GM12874 (cell line): ENCODE measurements around the gene PTEN.

ENCODE experiments used
- TF ChIP-seq, protein P1 (sequence below): IDR thresholded peaks from 2 replicates; pipeline ENCODE4 v1.5.1; 2011; ENCODE audit warnings: low read depth, mild to moderate bottlenecking, control low read depth, low read length, moderate library complexity; ENCODE audit not compliant: insufficient read depth

PTEN gene

DNA sequence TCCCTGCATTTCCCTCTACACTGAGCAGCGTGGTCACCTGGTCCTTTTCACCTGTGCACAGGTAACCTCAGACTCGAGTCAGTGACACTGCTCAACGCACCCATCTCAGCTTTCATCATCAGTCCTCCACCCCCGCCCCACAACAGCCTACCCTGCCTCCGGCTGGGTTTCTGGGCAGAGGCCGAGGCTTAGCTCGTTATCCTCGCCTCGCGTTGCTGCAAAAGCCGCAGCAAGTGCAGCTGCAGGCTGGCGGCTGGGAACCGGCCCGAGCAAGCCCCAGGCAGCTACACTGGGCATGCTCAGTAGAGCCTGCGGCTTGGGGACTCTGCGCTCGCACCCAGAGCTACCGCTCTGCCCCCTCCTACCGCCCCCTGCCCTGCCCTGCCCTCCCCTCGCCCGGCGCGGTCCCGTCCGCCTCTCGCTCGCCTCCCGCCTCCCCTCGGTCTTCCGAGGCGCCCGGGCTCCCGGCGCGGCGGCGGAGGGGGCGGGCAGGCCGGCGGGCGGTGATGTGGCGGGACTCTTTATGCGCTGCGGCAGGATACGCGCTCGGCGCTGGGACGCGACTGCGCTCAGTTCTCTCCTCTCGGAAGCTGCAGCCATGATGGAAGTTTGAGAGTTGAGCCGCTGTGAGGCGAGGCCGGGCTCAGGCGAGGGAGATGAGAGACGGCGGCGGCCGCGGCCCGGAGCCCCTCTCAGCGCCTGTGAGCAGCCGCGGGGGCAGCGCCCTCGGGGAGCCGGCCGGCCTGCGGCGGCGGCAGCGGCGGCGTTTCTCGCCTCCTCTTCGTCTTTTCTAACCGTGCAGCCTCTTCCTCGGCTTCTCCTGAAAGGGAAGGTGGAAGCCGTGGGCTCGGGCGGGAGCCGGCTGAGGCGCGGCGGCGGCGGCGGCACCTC lies at the start of gene PTEN, which contains the start of gene KLLN:
PTEN (plus strand) TSS at position 573 of the 891 bp plus-strand sequence. CDS start 845 bp downstream, outside the sequence.
KLLN (minus strand) TSS at position 481 of the 891 bp plus-strand sequence. CDS start 1,046 bp downstream, outside the sequence.
- TF ChIP-seq, protein P1, sequence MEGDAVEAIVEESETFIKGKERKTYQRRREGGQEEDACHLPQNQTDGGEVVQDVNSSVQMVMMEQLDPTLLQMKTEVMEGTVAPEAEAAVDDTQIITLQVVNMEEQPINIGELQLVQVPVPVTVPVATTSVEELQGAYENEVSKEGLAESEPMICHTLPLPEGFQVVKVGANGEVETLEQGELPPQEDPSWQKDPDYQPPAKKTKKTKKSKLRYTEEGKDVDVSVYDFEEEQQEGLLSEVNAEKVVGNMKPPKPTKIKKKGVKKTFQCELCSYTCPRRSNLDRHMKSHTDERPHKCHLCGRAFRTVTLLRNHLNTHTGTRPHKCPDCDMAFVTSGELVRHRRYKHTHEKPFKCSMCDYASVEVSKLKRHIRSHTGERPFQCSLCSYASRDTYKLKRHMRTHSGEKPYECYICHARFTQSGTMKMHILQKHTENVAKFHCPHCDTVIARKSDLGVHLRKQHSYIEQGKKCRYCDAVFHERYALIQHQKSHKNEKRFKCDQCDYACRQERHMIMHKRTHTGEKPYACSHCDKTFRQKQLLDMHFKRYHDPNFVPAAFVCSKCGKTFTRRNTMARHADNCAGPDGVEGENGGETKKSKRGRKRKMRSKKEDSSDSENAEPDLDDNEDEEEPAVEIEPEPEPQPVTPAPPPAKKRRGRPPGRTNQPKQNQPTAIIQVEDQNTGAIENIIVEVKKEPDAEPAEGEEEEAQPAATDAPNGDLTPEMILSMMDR, result no peak

DNA sequence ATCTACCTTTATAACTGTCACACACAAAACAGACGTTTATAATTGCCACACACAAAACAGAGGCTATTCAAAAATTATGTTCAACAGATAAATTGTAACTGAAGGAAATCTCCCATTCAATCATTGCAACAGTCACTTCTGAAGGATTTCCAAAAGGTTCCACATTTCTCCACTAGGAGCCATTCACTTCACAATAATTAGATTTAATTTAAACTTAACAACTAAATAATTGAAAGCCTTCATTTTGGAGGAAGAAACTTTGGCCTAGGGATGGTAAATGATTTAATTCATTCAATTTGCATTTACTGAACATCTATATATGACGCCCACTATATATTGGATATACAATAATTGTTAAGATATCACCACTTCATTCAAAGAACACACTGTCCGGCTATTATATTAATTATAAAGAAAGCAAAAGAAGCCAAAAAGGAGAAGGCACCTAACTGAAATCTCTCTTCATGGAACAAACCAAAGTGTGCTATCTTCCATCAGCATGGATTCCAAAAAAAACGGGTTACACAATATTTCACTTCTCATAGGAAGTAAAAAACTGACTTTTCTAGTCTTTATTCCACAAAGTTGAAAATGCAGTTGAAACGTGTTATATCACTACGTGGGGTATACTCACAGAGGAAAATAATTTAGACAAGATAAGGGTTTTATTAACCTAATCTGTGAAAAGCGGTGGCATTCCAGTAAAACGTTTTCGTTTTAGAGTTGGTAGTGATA lies 47.1 kb upstream of the PTEN start:
- TF ChIP-seq, protein P1, result no peak

DNA sequence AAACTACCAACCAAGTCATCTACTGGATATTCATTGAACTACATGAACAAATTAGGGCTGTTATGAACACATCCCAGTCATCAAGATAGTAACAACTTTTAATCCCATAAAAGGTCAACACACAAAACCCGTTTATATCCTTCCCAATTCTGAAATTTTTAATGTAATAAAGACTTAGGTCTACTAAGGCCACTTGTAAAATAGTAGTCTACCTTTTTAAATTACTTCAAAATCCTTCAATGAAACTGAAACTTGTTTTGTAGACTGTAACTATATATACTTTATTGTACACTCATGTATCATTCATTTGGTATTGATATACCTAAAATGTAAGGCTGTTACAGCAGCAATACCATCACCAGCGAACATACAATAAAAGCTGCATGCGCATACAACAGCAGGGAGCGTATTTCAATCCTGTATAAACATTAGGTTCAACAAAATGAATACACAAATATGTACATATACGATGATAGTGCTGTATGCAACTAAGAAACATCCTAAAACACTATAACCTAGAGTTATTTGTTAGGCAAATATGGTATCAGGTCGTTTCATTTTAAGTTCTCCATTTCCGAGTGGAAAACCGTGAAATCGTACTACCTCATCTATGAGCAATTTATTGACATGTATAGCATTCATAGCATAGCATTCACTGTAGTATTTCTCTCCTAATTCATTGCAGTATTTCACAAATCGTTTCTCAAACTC lies 46.4 kb upstream of the PTEN start:
- TF ChIP-seq, protein P1, result no peak

DNA sequence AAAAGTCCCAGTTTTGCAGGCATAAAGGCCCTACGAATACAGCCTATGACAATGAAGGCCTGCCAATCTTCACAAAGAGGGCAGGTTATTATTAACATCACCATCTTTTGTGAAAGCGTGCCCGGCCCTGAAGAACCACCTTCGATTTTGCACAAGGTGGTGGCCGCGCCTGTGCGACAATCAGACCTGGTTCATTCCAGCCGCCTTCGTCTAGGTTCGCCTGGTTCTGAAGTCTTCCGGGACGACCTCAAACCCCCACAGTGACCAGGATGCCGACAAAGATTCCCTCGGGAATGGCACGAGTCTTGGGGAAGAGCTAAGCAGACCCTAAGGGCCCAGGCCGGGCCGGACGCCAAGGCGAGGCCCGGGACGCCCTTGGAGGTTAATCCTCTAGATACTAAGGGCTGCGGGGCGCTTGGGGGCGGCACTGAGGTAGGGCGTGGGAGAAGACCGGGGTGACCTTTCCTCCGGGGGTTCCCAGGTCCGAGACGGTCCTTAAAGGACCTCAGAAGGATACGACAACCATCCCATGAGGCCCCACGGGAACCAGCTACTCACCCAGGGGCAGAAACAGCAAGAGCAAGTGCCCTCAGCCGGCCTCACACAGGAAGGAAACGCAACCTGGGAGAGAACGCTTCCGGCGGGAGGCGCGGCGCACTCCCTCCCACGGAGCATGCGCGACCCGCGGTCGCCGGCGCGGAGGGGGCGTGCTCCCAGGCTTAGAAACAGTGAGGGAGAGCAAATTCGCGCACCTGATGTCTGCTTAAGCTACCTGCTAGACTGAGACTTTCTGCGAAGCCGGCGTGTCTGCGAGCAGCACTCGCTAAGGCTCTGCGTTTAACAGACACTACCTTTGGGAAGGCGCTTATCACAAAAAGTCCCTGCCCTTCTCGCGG lies 45.6 kb upstream of the PTEN start, which contains the start of gene ATAD1:
ATAD1 (minus strand) TSS at position 618 of the 896 bp plus-strand sequence. CDS start 3,627 bp downstream, outside the sequence.
- TF ChIP-seq, protein P1, result peak; percentile 33; the same call in 1 of the 2 replicates

DNA sequence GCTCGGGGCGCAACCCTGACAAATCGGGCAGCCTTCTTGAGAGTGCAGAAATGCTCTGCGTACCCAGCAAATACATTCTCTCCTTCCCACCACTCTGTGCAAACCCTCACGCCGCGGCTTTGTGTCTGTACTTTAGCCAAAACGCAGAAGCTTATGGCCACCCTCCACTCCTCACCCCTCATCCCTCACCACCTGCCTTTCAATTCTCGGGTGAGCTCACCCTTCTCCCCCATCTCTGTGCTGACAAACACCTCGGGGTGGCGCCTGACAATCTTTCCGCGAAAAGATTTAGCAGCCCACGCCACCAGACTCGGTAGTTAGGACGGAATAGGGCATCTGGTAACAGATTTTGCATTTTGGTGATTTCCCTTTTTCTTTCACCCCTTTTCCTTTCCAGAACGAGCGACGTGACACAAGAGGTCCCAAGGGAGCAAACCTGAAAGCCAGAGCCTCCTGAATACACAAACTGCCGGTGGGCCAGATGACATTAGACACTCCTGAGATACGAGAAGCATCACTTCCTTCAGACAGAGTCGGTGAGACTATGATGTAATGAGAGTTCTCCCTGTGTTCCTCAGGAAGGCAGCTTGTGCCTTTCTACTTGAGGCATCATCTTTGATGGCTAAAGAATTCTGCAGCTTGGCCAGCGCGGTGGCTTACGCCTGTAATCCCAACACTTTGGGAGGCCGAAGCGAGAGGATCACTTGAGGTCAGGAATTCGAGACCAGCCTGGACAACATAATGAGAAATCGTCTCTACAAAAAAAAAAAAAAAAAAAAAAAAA lies 44.7 kb upstream of the PTEN start:
- TF ChIP-seq, protein P1, result 0 out of 2 replicates have a peak, but pooled peaks have one; percentile 17

DNA sequence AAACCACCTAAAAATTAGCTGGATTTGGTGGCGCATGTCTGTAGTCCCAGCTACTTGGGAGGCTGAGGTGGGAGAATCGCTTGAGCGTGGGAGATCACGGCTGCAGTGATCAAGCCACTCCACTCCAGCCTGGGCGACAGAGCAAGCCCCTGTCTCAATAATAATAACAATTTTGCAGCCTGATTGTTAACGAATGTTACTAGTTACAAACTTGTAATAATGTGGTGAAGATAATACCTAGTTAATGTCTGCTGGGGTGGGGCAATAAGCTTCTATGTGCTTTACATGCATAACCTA lies 44.2 kb upstream of the PTEN start:
- TF ChIP-seq, protein P1, result no peak
